Stimulated activated CD4-positive, alpha-beta T cell treated with anti-CD3 and anti-CD28 coated beads, Interleukin-15, amount 100 ng/mL, for 24 hours (primary cell): ENCODE data around the gene ADGRL3.
"Not testable (repeated sequence)": the region's sequence is repeated elsewhere in the genome, so short reads cannot be mapped to it uniquely, and the experiment has no call there.

ENCODE experiments used
- DNase-seq: peaks from one replicate; pipeline ENCODE4 v3.0.0-alpha.2; 2020

The ADGRL3 gene

GRCh38 chr4:61207156-61207555 lies 7.0 kb downstream of the ADGRL3 start:
- DNase-seq = not testable (repeated sequence)

DNA sequence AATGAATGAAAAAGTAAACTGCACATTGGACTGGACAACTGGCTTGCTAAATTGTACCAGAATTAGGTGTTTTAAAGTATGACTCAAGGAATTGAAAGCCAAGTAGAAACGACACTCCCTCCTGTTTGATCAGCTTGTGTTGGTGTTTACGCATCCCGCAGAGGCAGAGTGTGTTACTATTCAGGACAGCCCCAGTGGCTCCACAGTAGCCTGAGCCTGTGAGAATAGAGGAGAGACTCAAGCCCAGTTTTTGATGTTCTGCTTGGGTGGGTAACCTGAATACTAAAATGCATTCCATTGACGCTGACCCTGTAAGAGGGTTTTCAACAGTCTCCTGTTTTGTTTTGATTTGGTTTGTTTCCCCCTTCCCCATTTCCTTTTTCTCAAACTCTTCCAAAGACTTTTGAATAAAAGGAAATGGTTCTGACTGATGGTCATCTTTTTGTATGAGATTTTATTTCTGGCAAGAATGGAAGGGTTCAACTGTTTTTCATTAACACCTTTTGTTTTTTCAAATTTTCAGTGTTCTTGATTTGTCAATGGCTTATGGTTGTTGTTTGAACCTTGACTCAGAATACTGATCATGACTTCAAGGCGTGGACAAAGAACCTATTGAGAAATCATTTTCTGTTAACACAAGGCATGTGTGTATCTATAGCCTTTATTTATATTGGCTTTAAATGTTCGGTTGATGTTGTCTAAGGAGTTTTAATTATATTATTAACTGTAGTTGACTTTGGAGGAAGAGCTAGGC lies 10.2 kb downstream of the ADGRL3 start:
- no peak for DNase-seq

DNA sequence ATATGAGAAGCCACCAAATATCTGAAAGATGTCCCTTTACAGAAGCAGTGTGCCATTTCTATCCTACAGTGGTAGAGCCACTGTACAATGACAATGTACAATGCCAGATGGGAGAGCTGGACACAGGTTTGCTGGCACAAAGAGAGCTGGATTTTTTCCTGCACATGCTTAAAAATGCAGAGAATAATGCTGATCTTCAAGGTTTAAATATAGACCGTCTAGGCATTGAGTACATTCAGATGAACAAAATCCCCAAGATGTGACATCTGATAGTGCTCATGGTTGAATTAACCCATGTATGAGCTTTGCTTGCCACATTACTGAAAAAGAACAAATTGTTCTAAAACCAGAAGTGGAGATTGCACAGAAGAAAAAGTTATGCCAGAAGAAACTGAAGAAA lies 11.7 kb downstream of the ADGRL3 start:
- no peak for DNase-seq

GRCh38 chr4:61212788-61213187 lies 12.7 kb downstream of the ADGRL3 start:
- DNase-seq = no peak

DNA sequence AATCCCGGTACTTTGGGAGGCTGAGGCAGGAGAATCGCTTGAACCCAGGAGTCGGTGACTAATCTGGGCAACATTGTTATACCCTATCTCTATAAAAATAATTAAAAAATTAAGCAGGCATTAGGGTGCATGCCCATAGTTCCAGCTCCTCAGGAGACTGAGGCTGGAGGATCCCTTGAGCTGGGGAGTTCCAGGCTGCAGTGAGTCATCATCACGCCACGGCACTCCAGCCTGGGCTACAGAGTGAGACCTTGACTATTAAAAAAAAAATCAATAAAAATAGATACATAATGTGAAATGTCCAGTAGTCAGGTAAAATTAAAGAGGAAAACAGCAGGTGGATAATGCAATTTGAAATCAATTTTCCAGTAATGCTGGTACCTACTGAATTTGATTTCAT lies 14.6 kb downstream of the ADGRL3 start:
- DNase-seq = no peak

DNA sequence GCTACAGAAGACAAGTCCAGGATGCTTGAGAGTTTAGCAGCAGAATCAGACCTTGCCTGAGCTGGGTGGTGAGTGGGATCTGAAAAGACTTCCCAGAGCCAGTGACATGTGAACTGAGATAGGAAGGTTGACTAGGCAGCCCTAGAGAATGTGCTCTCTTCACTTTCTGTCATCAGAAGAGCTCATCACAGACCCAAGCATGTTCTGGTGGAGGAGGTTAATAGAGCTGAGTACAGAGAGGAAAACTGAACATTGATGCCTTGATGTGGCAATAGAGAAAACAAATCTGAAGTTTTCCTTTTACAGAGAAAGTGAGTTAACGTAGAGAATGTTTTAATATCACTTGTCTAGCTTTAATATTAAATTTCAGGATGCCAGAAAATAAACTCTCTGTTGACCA lies 17.1 kb downstream of the ADGRL3 start:
- DNase-seq = no peak

GRCh38 chr4:61220556-61220955 lies 20.4 kb downstream of the ADGRL3 start:
- no peak for DNase-seq

- DNase-seq = no peak
These were observed 23.3 kb downstream of the ADGRL3 start for GRCh38 chr4:61223385-61223784.

- no peak for DNase-seq
These were observed 24.4 kb downstream of the ADGRL3 start for GRCh38 chr4:61224573-61224972.

DNA sequence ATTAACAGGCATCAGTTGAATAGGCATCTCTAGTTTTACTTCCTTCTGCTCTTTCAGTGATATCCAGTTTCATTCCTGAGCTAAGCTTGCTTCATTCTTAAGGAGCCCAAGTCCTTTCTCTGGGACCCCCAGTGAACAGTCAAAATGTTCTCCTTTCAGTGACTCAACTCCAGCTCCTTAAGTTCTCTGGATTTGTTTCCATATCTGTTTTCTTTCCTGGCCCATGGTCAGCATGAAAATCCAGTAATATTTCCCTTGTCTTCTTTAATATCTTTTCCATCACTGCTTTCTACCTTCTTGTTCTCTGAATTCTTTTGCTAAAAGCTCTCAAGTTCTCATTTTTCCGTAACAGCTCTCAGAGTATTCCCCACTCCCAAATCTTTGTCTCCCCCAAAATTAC lies 25.5 kb downstream of the ADGRL3 start:
- no peak for DNase-seq

DNA sequence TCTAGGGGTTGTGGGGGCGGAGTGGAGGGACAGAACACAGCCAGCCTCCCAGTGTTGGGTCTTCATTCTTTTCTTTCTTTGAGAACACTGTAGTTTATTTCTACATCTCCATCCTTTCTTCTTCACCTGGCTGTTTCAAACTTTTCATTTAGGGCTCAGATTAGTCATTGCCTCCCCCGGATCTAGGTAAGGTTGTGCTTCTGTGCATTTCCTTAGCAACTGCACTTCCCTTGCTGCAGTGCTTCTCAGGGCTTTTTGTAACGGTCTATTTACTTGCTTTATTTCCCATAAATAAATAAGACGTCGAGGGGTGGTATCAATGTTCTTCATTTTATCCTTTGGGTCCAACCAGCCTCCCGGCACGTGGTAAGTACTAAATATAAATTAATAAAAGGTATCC lies 31.3 kb downstream of the ADGRL3 start:
- no peak for DNase-seq

DNA sequence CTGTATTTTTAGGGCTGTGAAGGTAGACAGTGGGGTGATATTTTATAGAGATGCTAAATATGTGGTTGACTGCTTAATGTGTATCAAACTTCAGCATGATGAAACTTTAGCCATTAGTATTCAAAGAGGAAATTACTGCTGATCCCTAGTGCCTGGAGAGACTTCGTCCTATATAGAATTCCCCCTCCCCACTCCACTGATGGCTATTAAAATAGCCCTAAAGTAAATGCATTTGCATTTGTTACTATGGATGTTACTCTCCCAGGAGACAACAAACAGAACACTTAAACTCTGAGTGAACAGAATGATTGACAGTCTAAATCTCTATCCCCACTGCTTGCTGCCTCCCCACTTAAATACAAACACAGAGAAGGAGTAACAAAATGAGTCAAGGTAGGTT lies 39.1 kb downstream of the ADGRL3 start:
- DNase-seq = no peak

DNA sequence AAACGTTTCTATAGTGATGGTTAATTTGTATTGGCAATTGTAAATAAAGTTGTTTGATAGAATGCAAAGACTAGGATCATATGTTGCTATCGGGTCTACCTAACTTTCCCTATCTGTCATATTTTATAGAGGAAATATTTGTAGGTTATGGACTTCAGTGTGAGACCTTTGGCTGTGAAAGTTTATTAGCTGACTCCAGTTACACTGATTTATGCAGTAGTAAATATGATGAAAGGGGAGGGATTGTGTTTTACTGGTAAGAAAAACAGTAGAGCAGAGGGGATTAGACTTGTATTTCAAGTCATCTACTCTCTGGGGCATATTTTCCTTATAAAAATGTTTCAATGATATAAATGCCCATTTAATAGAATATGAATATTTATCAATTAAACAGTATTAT lies 43.8 kb downstream of the ADGRL3 start:
- no peak for DNase-seq

GRCh38 chr4:61245069-61245714 lies 45.1 kb downstream of the ADGRL3 start:
- no peak for DNase-seq

DNA sequence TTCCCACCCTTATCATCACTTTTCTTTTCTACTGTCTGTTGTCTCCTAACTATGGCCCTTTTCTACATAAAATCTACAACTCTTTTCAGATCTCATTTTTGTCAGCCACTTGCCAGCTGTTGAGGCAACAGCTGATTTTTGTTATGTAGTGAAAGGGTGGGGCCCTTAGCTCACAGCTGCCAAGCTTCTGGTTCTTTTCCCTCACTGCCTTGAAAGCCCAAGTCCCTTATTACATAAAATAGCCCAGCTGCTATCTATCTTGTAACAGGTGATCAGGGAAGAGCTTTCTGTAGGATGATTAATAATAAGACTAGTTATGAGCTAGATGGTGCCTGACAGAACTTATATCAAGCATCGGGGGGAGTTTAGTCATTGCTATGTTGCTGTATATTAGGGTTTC lies 45.9 kb downstream of the ADGRL3 start:
- no peak for DNase-seq

DNA sequence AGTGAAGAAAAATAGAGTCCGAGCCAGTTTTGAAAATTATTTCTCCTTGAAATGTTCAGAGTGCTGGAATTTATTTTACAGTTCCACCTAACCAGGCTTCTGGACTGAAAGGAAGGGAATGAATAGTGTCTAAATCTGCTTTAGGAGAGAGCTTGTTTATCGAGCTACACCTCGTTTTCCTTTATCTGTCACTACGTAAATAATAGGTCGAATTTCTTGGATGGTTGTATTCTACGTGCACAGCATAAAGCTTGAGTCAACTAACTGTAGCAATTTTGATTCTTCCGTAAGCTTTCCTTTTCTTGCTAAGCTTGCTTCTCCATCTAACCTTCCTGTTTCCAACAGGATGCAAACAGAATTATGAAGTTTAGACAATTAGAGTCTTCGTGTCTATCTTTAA lies 48.6 kb downstream of the ADGRL3 start:
- no peak for DNase-seq

GRCh38 chr4:61251129-61251528 lies 51.0 kb downstream of the ADGRL3 start:
- no peak for DNase-seq

DNA sequence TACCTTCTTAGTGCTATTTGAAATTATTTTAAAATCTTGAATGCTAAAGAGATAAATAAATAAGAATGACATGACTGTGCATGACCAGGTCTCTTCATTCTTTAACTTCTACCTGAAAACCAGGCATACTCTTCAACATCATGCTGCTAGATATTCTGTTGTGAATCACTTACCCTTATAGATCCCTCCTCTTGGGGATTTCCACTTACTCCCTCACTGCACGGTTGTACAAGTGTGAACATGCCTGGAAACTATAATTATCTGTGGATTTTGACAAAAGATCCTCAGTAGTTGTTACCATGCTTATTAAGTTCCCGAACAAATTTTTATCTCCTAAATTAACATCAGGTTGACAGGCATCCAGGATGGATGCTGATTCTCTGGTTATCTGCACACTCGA lies 54.3 kb downstream of the ADGRL3 start:
- DNase-seq = no peak

DNA sequence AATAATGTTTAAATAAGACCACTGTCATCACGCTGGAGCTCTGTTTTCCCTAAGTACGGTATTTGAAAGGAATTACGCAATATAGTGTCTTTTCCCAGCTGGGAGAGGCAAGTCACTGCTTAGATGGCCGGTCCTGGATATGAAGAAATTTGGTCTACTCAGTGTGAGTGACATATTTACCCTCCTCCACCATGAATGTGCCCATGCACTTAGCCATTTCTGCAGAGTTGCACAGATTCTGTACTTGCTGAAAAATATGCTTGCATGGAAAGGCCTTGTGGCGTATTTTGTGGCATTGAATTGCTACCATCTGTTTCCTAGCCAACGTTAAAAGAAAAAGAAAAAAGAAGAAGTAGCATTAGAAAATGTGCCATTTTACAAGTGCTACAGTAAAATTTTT lies 73.1 kb downstream of the ADGRL3 start:
- DNase-seq = no peak

DNA sequence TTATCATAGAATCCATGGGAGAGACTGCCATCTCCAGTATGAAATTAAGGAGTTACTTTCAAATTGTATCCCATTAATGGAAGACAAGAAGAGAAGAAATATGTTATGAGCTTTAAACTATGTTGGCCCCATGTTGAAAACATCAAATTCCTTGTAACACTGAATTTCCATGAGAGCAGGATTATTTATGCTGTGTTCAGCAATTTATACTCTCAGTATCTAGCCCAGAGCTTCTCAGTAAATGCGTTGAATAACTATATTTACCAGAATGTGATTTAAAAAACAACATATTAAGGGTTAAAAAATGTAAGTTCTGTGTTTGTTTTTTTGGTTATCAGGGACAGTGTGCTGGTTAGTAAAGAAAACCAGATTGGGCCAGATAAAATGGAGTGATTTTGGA lies 74.2 kb downstream of the ADGRL3 start:
- no peak for DNase-seq

DNA sequence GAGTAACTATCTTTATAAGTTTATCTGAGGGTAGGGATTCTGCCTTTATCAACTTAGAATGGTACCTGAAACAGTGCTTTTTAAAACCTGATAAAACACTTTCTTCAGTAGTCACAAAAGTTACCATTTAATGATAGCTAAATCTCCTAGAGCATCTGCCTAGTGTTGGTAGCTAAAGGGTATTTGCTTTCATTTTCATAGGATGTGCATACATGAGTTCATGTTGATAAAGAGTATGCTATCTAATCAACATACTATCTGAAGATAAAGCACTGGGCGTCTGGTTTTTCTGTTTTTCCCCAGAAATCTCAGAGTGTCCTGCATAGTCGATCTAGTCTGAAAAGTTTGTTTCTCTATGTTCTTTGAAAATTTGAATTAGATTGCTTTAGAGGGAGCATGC lies 75.1 kb downstream of the ADGRL3 start:
- DNase-seq = no peak

DNA sequence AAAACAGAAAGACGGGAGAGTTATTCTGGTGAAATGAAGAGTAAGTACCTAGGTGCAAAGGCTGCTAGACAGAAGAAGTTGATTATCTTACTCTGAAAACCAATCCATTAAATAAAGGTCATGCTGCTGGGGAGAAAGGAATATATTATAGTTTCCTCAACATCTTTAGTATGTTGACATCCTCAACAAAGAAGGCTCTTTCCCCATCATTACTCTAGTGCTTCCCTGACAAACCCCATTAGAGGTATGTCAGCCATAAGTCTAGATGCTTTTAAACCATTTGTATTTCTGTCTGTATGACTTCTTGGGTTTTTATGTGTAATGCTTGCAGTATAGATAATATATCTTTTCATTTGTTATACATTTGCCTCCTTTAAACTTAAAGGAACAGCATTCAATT lies 75.9 kb downstream of the ADGRL3 start:
- DNase-seq = no peak

DNA sequence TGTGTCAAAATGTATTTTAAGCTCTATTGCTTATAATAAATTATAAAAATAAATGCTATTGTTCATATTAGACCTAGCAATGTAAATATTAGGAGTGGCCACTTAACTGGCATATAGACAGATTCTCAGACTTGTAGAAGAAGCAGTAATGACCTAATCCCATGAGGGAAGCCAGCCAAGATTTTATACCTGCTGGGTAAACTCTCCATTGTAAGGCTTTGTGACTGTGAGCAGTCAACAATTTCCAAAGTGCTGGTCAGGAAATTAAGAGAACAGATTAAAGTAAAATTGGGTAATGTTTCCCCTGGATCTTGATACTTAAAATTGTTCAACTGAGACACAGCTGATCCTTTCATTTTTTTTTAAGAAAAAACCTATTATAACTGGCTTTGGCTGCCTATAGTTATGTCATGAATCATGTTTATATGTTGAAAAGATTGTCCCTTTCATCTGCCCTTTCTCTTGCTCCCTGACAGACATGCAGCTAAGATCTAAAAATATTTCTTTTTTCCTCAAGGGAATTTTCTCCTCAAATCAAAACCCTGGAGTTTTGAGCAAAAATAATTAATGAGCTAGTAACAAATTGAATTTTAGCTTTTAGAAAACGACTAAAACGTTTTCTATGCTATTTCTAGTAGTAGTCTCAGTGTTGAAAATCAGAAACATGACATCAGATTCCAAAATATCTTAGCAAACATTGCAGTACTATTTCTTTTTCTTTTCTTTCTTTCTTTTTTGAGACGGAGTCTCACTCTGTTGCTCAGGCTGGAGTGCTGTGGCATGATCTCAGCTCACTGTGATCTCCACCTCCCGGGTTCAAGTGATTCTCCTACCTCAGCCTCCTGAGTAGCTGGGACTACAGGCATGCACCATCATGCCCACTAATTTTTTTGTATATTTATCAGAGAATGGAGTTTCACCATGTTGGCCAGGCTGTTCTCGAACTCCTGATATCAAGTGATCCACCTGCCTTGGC lies 77.9 kb downstream of the ADGRL3 start:
- DNase-seq = no peak

DNA sequence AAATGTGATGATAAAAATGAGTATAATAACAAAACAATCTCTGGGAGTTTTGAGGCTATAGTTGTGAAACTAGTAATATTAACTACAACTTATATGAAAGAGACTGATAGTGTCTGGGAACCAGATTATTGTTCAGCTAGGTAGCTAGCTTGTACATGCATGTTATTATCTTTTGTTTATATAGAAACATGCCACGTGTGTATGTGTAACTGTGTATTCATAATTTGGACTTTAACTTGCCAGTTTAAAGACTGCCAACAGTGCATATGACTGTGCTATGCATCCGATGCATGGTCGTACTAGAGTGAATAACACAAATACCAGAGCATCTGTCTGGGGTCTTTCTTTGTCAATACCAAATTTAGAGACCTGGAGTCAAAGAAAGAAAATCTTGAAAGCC lies 92.2 kb downstream of the ADGRL3 start:
- no peak for DNase-seq
